ENCODE measurements around the gene TBCCD1. TPM values are rescaled to one million over a fixed set of nuclear protein-coding genes. Genes with fewer than 3 reads are reported as not detected.

Gene TBCCD1
- total and polyA plus RNA-seq, 3 experiments from 2014 or later: 17.6 to 26.0 (median 18.3) TPM

DNA sequence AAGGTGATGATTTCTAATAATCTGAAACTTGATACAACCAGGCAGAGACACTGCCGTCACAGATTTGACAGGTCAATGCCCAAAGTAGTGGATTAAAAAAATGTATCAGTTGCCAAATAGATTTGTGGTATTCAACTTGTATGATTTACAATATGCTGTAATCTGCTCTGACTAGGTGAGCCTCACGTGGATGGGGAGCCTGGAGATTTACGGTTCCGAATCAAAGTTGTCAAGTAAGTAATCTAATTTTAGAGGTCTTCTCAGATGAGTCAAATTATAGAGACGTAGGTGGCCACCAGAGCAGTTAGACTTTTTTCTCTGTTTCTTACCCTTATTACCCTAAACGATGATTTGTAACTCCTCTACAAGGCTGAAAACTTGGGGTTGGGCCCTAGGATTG, 15.4 kb upstream of the TBCCD1 start:
- H3K36me3 Mint-ChIP-seq: peaks cover 0 to 82% (median 36%) of the 10 kb centered on the region in 3 donors
- Histone ChIP-seq H3K36me3 (ENCODE audit: insufficient read depth, low read length) (peaks cover 50% of the 10 kb centered on the region), H3K27me3 (ENCODE audit: insufficient read depth, low read length, poor library complexity, severe bottlenecking) (no peaks in the 10 kb centered on the region), H3K27ac (ENCODE audit: low read depth, low read length) (no peak overlapping the region), H3K4me1 (ENCODE audit: insufficient read depth, low read length) (no peaks in the 10 kb centered on the region), H3K4me3 (ENCODE audit: low read length) (no peak overlapping the region), H3K9me3 (ENCODE audit: low read length) (no peaks in the 10 kb centered on the region)
- H3K27ac Mint-ChIP-seq: no peak overlapping the region
- no peak overlapping the region for H3K4me3 Mint-ChIP-seq
- DNase-seq: no peak
- H3K9me3 Mint-ChIP-seq: no peaks in the 10 kb centered on the region
- POLR2A ChIA-PET: no interaction called here
- peaks cover 0 to 13% (median 9%) of the 10 kb centered on the region in 3 donors for H3K4me1 Mint-ChIP-seq
- H3K27me3 Mint-ChIP-seq: no peaks in the 10 kb centered on the region
- CTCF ChIA-PET: interaction anchor here (1.0 to 2.7 kb wide), 2 partner anchors 12 to 32 kb away, joined by 3 to 11 read pairs; partner anchors contain the start of gene DNAJB11

DNA sequence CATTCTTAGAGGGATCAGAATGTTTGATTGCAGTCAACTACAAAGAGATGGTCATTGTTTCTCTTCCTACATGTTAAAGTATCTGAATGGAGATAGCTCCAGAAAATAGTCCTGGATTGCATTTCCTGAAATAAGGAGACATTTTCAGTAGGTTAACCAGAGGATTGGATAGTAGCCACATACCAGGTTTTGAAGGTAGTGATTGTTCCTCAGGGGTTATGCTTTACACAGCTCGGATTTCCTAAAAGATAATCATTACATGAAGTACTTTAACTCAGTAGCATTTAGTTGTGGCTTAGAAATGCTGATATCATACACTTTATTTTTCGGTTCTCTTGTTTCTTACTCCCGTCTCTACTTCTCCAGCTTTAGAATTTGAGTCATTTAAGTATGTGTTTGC, 13.6 kb upstream of the TBCCD1 start:
- Mint-ChIP-seq H3K27ac (peak overlapping the region in 1 of 8 donors; percentile 66), H3K4me3 (no peak overlapping the region), H3K4me1 (peaks cover 2 to 20% (median 14%) of the 10 kb centered on the region in 3 donors), H3K27me3 (no peaks in the 10 kb centered on the region), H3K36me3 (peaks cover 0 to 94% (median 37%) of the 10 kb centered on the region in 3 donors), H3K9me3 (no peaks in the 10 kb centered on the region)
- Histone ChIP-seq H3K4me3 (ENCODE audit: low read length) (no peak overlapping the region), H3K4me1 (ENCODE audit: insufficient read depth, low read length) (no peaks in the 10 kb centered on the region), H3K9me3 (ENCODE audit: low read length) (no peaks in the 10 kb centered on the region), H3K27me3 (ENCODE audit: insufficient read depth, low read length, poor library complexity, severe bottlenecking) (no peaks in the 10 kb centered on the region), H3K36me3 (ENCODE audit: insufficient read depth, low read length) (peaks cover 60% of the 10 kb centered on the region), H3K27ac (ENCODE audit: low read depth, low read length) (no peak overlapping the region)
- POLR2A ChIA-PET: no interaction called here
- CTCF ChIA-PET: interaction anchor here (1.1 to 1.2 kb wide), 2 partner anchors 34 to 36 kb away, joined by 3 to 4 read pairs; no protein-coding TSS in a partner anchor
- DNase-seq: no peak

DNA sequence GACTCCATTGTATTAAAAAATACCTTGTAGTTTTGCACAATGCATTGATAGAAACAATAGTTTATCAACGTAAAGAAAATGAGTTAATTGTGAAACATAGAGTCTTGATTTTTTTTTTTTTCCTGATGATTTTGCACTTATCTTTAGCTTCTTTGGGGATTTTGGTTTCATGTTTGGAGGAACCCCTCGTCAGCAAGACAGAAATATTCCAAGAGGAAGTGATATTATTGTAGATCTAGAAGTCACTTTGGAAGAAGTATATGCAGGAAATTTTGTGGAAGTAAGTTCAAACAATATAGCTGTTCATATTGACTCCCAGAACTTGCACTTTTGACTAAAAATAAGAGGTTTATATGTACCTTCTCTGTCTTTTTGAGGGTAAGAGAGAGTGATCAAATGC, 10.4 kb upstream of the TBCCD1 start:
- H3K36me3 Mint-ChIP-seq: peaks cover 0 to 93% (median 28%) of the 10 kb centered on the region in 3 donors
- POLR2A ChIA-PET: no interaction called here
- CTCF ChIA-PET: no interaction called here

DNA sequence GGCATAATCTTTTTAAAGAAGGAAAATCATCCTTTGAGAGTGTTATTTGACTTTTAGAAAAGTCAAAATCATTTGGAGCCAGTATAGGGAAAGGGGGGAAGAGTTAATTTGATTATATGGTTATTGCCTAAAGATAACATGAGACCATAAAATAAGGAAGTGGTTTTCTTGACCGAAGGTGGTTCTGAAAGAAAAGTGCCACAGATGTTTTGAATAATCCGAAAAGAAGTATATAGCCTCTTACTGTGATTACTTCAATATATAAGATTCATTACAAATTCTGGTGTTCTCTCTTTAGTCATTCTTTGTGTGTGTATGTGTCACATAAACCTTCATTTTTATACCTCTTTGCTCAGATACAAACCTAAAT, 4.5 kb upstream of the TBCCD1 start:
- Mint-ChIP-seq H3K4me1 (peaks cover 50 to 76% (median 67%) of the 10 kb centered on the region in 3 donors), H3K27ac (peak overlapping the region; percentile 76 to 98 (median 96)), H3K9me3 (no peaks in the 10 kb centered on the region)

More for the DNA sequence above, 10.4 kb upstream of the TBCCD1 start:
- Histone ChIP-seq H3K27ac (ENCODE audit: low read depth, low read length) (no peak overlapping the region), H3K36me3 (ENCODE audit: insufficient read depth, low read length) (peaks cover 52% of the 10 kb centered on the region), H3K4me3 (ENCODE audit: low read length) (no peak overlapping the region), H3K4me1 (ENCODE audit: insufficient read depth, low read length) (no peaks in the 10 kb centered on the region), H3K27me3 (ENCODE audit: insufficient read depth, low read length, poor library complexity, severe bottlenecking) (no peaks in the 10 kb centered on the region), H3K9me3 (ENCODE audit: low read length) (no peaks in the 10 kb centered on the region)
- DNase-seq: no peak
- peaks cover 15 to 46% (median 37%) of the 10 kb centered on the region in 3 donors for H3K4me1 Mint-ChIP-seq
- H3K27me3 Mint-ChIP-seq: no peaks in the 10 kb centered on the region
- no peak overlapping the region for H3K4me3 Mint-ChIP-seq
- no peak overlapping the region for H3K27ac Mint-ChIP-seq
- H3K9me3 Mint-ChIP-seq: no peaks in the 10 kb centered on the region

DNA sequence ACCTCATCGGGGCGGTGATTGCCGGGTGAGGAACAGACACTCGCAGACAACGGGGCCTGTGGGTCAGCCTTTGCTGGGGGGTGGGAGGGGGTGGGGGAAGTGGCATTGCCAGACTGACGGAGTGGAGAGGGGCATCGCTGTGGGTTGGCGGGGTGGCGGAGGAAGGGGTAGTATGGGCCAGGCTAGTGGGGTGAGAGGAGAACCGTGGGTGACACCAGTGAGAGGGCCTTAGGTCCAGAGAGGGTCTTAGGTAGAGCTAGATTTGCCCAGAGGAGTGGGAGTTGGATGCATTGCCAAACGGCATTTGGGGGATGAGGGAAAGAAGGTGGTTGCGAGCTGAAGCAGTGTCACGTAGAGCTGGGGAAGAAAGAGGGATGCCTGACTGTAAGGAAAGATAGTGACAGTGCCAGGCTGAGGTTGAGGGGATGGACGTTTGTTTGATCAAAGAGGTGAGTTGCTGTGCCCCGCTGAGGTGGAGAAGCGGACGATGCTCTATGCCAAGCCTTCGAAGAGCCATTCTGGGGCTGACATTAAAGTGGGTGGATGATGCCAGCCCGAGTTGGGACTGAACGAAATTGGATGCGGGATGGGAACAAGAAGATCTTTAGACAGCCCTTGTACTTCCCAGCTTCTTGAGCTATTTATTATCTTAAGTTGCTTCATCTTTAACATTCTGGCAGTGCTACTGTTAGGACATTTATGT, 4.0 kb upstream of the TBCCD1 start:
- Mint-ChIP-seq H3K36me3 (peaks cover 0 to 60% (median 11%) of the 10 kb centered on the region in 3 donors), H3K27me3 (no peaks in the 10 kb centered on the region), H3K27ac (peak overlapping the region; percentile 93 to 99 (median 98)), H3K4me1 (peaks cover 53 to 77% (median 72%) of the 10 kb centered on the region in 3 donors), H3K9me3 (no peaks in the 10 kb centered on the region), H3K4me3 (peak overlapping the region; percentile 86 to 99 (median 89))
- Histone ChIP-seq H3K4me1 (ENCODE audit: insufficient read depth, low read length) (peaks cover 33% of the 10 kb centered on the region), H3K27me3 (ENCODE audit: insufficient read depth, low read length, poor library complexity, severe bottlenecking) (no peaks in the 10 kb centered on the region), H3K36me3 (ENCODE audit: insufficient read depth, low read length) (peaks cover 30% of the 10 kb centered on the region), H3K4me3 (ENCODE audit: low read length) (peak overlapping the region; percentile 75), H3K9me3 (ENCODE audit: low read length) (no peaks in the 10 kb centered on the region), H3K27ac (ENCODE audit: low read depth, low read length) (peak overlapping the region; percentile 98)
- ChIA-PET CTCF (interaction anchor here (1.1 to 1.6 kb wide), 8 partner anchors 11 to 633 kb away, joined by 3 to 9 read pairs (median 5); partner anchors contain the start of genes RPL39L and TRA2B), POLR2A (interaction anchor here (1.0 to 4.3 kb wide), 4 partner anchors 43 to 633 kb away, joined by 4 to 35 read pairs (median 12); partner anchors contain the start of genes EIF4A2 and TRA2B)
- DNase-seq: no peak

More for the DNA sequence above, 4.5 kb upstream of the TBCCD1 start:
- DNase-seq: no peak
- no peaks in the 10 kb centered on the region for H3K27me3 Mint-ChIP-seq
- Histone ChIP-seq H3K4me1 (ENCODE audit: insufficient read depth, low read length) (peaks cover 28% of the 10 kb centered on the region), H3K36me3 (ENCODE audit: insufficient read depth, low read length) (peaks cover 31% of the 10 kb centered on the region), H3K27me3 (ENCODE audit: insufficient read depth, low read length, poor library complexity, severe bottlenecking) (no peaks in the 10 kb centered on the region), H3K27ac (ENCODE audit: low read depth, low read length) (peak overlapping the region; percentile 98), H3K4me3 (ENCODE audit: low read length) (peak overlapping the region; percentile 75), H3K9me3 (ENCODE audit: low read length) (no peaks in the 10 kb centered on the region)
- POLR2A ChIA-PET: interaction anchor here (4.3 kb wide), 1 partner anchor 212 kb away, joined by 35 read pairs; the partner anchor contains the start of gene EIF4A2
- peaks cover 0 to 63% (median 11%) of the 10 kb centered on the region in 3 donors for H3K36me3 Mint-ChIP-seq
- peak overlapping the region; percentile 86 to 99 (median 89) for H3K4me3 Mint-ChIP-seq
- CTCF ChIA-PET: interaction anchor here (1.1 to 1.6 kb wide), 3 partner anchors 31 to 250 kb away, joined by 5 to 7 read pairs (median 5); no protein-coding TSS in a partner anchor

DNA sequence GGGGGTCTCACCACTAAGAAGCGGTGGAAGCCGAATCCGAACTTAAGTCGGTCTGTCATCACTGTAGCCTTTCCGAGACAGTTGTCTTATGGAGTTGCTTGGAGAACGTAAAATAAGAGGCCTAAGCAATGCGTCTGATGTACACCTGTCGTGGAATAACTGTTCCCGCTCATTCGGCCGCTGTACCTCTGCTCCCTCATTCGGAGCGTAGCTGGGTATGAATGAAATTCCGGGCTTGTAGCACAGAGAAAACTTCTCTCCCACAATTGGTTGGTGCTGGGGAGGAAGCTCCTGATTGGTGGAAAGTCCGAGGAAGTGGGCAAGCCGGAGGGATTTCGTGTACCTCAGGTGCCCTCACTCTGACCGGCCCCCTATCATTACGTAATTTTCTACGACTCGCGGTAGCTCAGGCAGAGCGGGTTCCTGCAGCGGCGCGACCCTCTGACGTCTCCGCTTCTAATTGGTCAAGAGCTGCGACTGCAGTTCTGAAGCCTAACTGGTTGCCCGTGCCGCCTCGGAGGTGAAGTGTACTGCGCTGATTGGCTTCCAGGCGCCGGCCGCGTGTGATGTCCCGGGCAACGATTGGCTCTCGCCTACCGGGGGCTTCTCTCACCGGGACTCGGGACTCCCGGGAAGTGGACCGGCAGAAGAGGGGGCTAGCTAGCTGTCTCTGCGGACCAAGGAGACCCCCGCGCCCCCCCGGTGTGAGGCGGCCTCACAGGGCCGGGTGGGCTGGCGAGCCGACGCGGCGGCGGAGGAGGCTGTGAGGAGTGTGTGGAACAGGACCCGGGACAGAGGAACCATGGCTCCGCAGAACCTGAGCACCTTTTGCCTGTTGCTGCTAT, 3.2 kb upstream of the TBCCD1 start, which contains the start of gene DNAJB11:
DNAJB11 (plus strand) TSS at position 625 of the 845 bp plus-strand sequence; CDS start at position 803, 178 bp downstream.
- H3K36me3 Mint-ChIP-seq: peaks cover 0 to 52% (median 8%) of the 10 kb centered on the region in 3 donors
- H3K27me3 Mint-ChIP-seq: no peaks in the 10 kb centered on the region
- Histone ChIP-seq H3K36me3 (ENCODE audit: insufficient read depth, low read length) (peaks cover 22% of the 10 kb centered on the region), H3K27ac (ENCODE audit: low read depth, low read length) (peak within 1 kb of the TSS; percentile 98), H3K27me3 (ENCODE audit: insufficient read depth, low read length, poor library complexity, severe bottlenecking) (no peaks in the 10 kb centered on the region), H3K4me1 (ENCODE audit: insufficient read depth, low read length) (peaks cover 38% of the 10 kb centered on the region), H3K4me3 (ENCODE audit: low read length) (peak within 1 kb of the TSS; percentile 77), H3K9me3 (ENCODE audit: low read length) (no peaks in the 10 kb centered on the region)
- no peaks in the 10 kb centered on the region for H3K9me3 Mint-ChIP-seq
- DNase-seq: peak; percentile 98 to 99 (median 99)
- peak within 1 kb of the TSS; percentile 86 to 99 (median 89) for H3K4me3 Mint-ChIP-seq
- ChIA-PET POLR2A (interaction anchor here (0.6 to 4.3 kb wide), 8 partner anchors 14 to 633 kb away, joined by 3 to 35 read pairs (median 4); partner anchors contain the start of genes EIF4A2 and TRA2B), CTCF (interaction anchor here (1.1 to 1.6 kb wide), 8 partner anchors 12 to 632 kb away, joined by 3 to 9 read pairs (median 4); partner anchors contain the start of genes RPL39L and TRA2B)
- peak within 1 kb of the TSS; percentile 93 to 100 (median 98) for H3K27ac Mint-ChIP-seq
- H3K4me1 Mint-ChIP-seq: peaks cover 56 to 75% (median 72%) of the 10 kb centered on the region in 3 donors

DNA sequence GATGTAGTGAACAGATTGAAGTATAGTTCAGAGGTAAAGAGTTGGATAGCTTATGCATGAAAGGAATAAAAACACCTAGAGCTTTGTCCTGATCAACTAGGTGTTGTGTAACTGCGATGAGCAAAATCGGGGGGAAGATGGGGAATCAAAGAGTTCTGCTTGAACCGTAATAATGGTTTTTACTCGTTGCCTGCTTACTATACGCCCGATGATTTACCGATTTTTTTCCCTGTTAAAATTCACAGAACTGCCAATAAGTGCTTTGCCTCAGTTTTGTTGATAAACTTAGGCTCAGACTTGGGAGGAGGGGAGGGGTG, 2.6 kb upstream of the TBCCD1 start:
- Histone ChIP-seq H3K36me3 (ENCODE audit: insufficient read depth, low read length) (peaks cover 22% of the 10 kb centered on the region), H3K27me3 (ENCODE audit: insufficient read depth, low read length, poor library complexity, severe bottlenecking) (no peaks in the 10 kb centered on the region), H3K4me3 (ENCODE audit: low read length) (peak overlapping the region; percentile 77), H3K27ac (ENCODE audit: low read depth, low read length) (peak overlapping the region; percentile 98), H3K4me1 (ENCODE audit: insufficient read depth, low read length) (peaks cover 39% of the 10 kb centered on the region), H3K9me3 (ENCODE audit: low read length) (no peaks in the 10 kb centered on the region)
- peak overlapping the region; percentile 86 to 99 (median 89) for H3K4me3 Mint-ChIP-seq
- no peaks in the 10 kb centered on the region for H3K9me3 Mint-ChIP-seq
- DNase-seq: no peak
- peak overlapping the region; percentile 93 to 100 (median 98) for H3K27ac Mint-ChIP-seq
- no peaks in the 10 kb centered on the region for H3K27me3 Mint-ChIP-seq
- CTCF ChIA-PET: interaction anchor here (1.1 to 1.6 kb wide), 7 partner anchors 13 to 632 kb away, joined by 3 to 9 read pairs (median 4); partner anchors contain the start of genes RPL39L and TRA2B
- POLR2A ChIA-PET: interaction anchor here (0.6 to 4.3 kb wide), 7 partner anchors 14 to 632 kb away, joined by 3 to 35 read pairs (median 5); partner anchors contain the start of genes EIF4A2 and TRA2B
- H3K36me3 Mint-ChIP-seq: peaks cover 0 to 47% (median 6%) of the 10 kb centered on the region in 3 donors
- H3K4me1 Mint-ChIP-seq: peaks cover 57 to 74% (median 72%) of the 10 kb centered on the region in 3 donors
